GM20000 (cell line): ENCODE measurements around the gene LRRC18.

Experiments
- DNase-seq: peaks from one replicate; pipeline ENCODE4 v3.0.0; 2012; ENCODE audit warnings: low spot score
- TF ChIP-seq, protein P1 (sequence below): IDR thresholded peaks from 2 replicates; pipeline ENCODE4 v1.5.1; 2012; ENCODE audit warnings: mild to moderate bottlenecking, control low read depth; ENCODE audit errors: extremely low read depth, missing control alignments

LRRC18 gene

GRCh38 chr10:48907730-48908129 lies 31.9 kb downstream of the LRRC18 start:
- TF ChIP-seq, protein P1, sequence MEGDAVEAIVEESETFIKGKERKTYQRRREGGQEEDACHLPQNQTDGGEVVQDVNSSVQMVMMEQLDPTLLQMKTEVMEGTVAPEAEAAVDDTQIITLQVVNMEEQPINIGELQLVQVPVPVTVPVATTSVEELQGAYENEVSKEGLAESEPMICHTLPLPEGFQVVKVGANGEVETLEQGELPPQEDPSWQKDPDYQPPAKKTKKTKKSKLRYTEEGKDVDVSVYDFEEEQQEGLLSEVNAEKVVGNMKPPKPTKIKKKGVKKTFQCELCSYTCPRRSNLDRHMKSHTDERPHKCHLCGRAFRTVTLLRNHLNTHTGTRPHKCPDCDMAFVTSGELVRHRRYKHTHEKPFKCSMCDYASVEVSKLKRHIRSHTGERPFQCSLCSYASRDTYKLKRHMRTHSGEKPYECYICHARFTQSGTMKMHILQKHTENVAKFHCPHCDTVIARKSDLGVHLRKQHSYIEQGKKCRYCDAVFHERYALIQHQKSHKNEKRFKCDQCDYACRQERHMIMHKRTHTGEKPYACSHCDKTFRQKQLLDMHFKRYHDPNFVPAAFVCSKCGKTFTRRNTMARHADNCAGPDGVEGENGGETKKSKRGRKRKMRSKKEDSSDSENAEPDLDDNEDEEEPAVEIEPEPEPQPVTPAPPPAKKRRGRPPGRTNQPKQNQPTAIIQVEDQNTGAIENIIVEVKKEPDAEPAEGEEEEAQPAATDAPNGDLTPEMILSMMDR, result no peak
- peak; percentile 49 for DNase-seq

GRCh38 chr10:48906841-48907240 lies 32.8 kb downstream of the LRRC18 start:
- TF ChIP-seq, protein P1, result no peak
- no peak for DNase-seq

GRCh38 chr10:48905311-48905710 lies 34.3 kb downstream of the LRRC18 start:
- DNase-seq, result no peak
- TF ChIP-seq, protein P1, result no peak

DNA sequence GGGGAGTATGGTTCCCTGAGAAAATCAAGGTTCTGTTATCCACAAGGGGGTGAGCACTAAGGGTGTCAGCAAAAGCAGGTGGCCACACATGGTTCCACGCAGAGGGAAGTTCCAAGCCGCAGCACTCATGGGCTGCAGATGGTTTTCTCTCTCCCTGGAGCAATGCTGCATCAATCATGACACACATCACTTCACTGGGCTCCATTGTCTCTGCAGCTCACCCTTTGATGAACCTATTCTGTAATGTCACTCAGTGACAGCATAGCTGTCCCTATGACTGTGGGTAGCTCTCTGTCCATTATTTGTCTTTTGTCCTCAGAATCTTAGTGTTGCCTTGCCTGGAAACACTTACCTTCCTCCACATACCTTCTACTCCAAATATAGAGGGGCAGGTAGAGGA lies 34.8 kb downstream of the LRRC18 start:
- TF ChIP-seq, protein P1, result no peak
- no peak for DNase-seq

GRCh38 chr10:48903151-48903550 lies 36.5 kb downstream of the LRRC18 start:
- DNase-seq, result no peak
- TF ChIP-seq, protein P1, result no peak

GRCh38 chr10:48902096-48902495 lies 37.5 kb downstream of the LRRC18 start:
- DNase-seq, result no peak
- TF ChIP-seq, protein P1, result no peak

GRCh38 chr10:48901319-48901718 lies 38.3 kb downstream of the LRRC18 start:
- TF ChIP-seq, protein P1, result no peak
- no peak for DNase-seq
